ENCODE measurements around the gene NTM. TPM values are rescaled to one million over a fixed set of nuclear protein-coding genes. Genes with fewer than 3 reads are reported as not detected.

The NTM gene
- total RNA-seq, 1 donor, result 52.2 TPM

GRCh38 chr11:131739243-131739882, 368.9 kb downstream of the NTM start:
- DNase-seq (ENCODE audit: low read depth), result no peak
- no peak for TF ChIP-seq CTCF (IDR thresholded peaks at IDR 0.05; ENCODE audit: insufficient read depth, low read length)
- H3K4me3 ChIP-seq (ENCODE audit: low read depth, low read length), result no peak overlapping the region

GRCh38 chr11:131744847-131745246, 374.4 kb downstream of the NTM start:
- no peak for TF ChIP-seq CTCF (IDR thresholded peaks at IDR 0.05; ENCODE audit: insufficient read depth, low read length)
- H3K4me3 ChIP-seq (ENCODE audit: low read depth, low read length), result no peak overlapping the region
- peak; percentile 74 for DNase-seq (ENCODE audit: low read depth)

- no peak for TF ChIP-seq CTCF (IDR thresholded peaks at IDR 0.05; ENCODE audit: insufficient read depth, low read length)
- DNase-seq (ENCODE audit: low read depth), result peak; percentile 74
- H3K4me3 ChIP-seq (ENCODE audit: low read depth, low read length), result no peak overlapping the region
Observed at GRCh38 chr11:131745405-131745804, 375.0 kb downstream of the NTM start.

GRCh38 chr11:131746201-131746600, 375.8 kb downstream of the NTM start:
- no peak overlapping the region for H3K4me3 ChIP-seq (ENCODE audit: low read depth, low read length)
- DNase-seq (ENCODE audit: low read depth), result no peak
- TF ChIP-seq CTCF (IDR thresholded peaks at IDR 0.05; ENCODE audit: insufficient read depth, low read length), result no peak

- peak; percentile 84 for TF ChIP-seq CTCF (IDR thresholded peaks at IDR 0.05; ENCODE audit: insufficient read depth, low read length)
- DNase-seq (ENCODE audit: low read depth), result peak; percentile 84
- no peak overlapping the region for H3K4me3 ChIP-seq (ENCODE audit: low read depth, low read length)
Observed at GRCh38 chr11:131748151-131749050, 378.0 kb downstream of the NTM start.

GRCh38 chr11:131749101-131749500, 378.7 kb downstream of the NTM start:
- peak; percentile 97 for DNase-seq (ENCODE audit: low read depth)
- no peak overlapping the region for H3K4me3 ChIP-seq (ENCODE audit: low read depth, low read length)
- TF ChIP-seq CTCF (IDR thresholded peaks at IDR 0.05; ENCODE audit: insufficient read depth, low read length), result no peak

All from fibroblast of the aortic adventitia (primary cell).